ENCODE measurements around the gene DAGLA.
"Not testable (repeated sequence)": the region's sequence is repeated elsewhere in the genome, so short reads cannot be mapped to it uniquely, and the experiment has no call there.

- TF ChIP-seq CTCF (conservative IDR thresholded peaks at IDR 0.05); ZFX (IDR thresholded peaks at IDR 0.05): not testable (repeated sequence)
Measured at GRCh38 chr11:61673946-61674467, 6.2 kb upstream of the DAGLA start.
